ENCODE results near the gene SLC8B1. TPM values are rescaled to one million over a fixed set of nuclear protein-coding genes. Genes with fewer than 3 reads are reported as not detected.

Gene SLC8B1
- total RNA-seq, 1 experiment from 2014 or later: 8.6 TPM

- no peak for DNase-seq (ENCODE audit: low read depth)
Observed at GRCh38 chr12:113295886-113296556, 38.9 kb downstream of the SLC8B1 start.

- DNase-seq (ENCODE audit: low read depth): no peak
Observed at GRCh38 chr12:113293100-113293499, 41.8 kb downstream of the SLC8B1 start.

GRCh38 chr12:113292547-113292946, 42.4 kb downstream of the SLC8B1 start:
- no peak for DNase-seq (ENCODE audit: low read depth)

- DNase-seq (ENCODE audit: low read depth): peak; percentile 36
Observed at GRCh38 chr12:113292091-113292490, 42.8 kb downstream of the SLC8B1 start.

- no peak for DNase-seq (ENCODE audit: low read depth)
Observed at GRCh38 chr12:113291586-113291985, 43.3 kb downstream of the SLC8B1 start.

- DNase-seq (ENCODE audit: low read depth): no peak
Observed at GRCh38 chr12:113290506-113290905, 44.4 kb downstream of the SLC8B1 start.

- no peak for DNase-seq (ENCODE audit: low read depth)
Observed at GRCh38 chr12:113289361-113289760, 45.5 kb downstream of the SLC8B1 start.

GRCh38 chr12:113287899-113288282, 47.0 kb downstream of the SLC8B1 start:
- no peak for DNase-seq (ENCODE audit: low read depth)

- no peak for DNase-seq (ENCODE audit: low read depth)
Observed at GRCh38 chr12:113287146-113287898, 47.6 kb downstream of the SLC8B1 start.

- no peak for DNase-seq (ENCODE audit: low read depth)
Observed at GRCh38 chr12:113286712-113287111, 48.2 kb downstream of the SLC8B1 start.

- no peak for DNase-seq (ENCODE audit: low read depth)
Observed at GRCh38 chr12:113285679-113286610, 49.0 kb downstream of the SLC8B1 start.

- DNase-seq (ENCODE audit: low read depth): no peak
Observed at GRCh38 chr12:113284751-113285150, 50.2 kb downstream of the SLC8B1 start.

GRCh38 chr12:113278633-113279032, 56.3 kb downstream of the SLC8B1 start:
- DNase-seq (ENCODE audit: low read depth): no peak

GRCh38 chr12:113278141-113278540, 56.8 kb downstream of the SLC8B1 start:
- no peak for DNase-seq (ENCODE audit: low read depth)

GRCh38 chr12:113277511-113277910, 57.4 kb downstream of the SLC8B1 start:
- no peak for DNase-seq (ENCODE audit: low read depth)

GRCh38 chr12:113276946-113277500, 57.9 kb downstream of the SLC8B1 start:
- no peak for DNase-seq (ENCODE audit: low read depth)

- no peak for DNase-seq (ENCODE audit: low read depth)
Observed at GRCh38 chr12:113276306-113276705, 58.6 kb downstream of the SLC8B1 start.

GRCh38 chr12:113274848-113275247, 60.1 kb downstream of the SLC8B1 start:
- DNase-seq (ENCODE audit: low read depth): no peak

- DNase-seq (ENCODE audit: low read depth): peak; percentile 22
Observed at GRCh38 chr12:113273053-113273725, 61.7 kb downstream of the SLC8B1 start.

- peak; percentile 91 for DNase-seq (ENCODE audit: low read depth)
Observed at GRCh38 chr12:113271853-113272561, 62.9 kb downstream of the SLC8B1 start.

- DNase-seq (ENCODE audit: low read depth): no peak
Observed at GRCh38 chr12:113271466-113271852, 63.5 kb downstream of the SLC8B1 start.
